Prostate gland (tissue), 2 donors: Measurements from ENCODE around the gene RAD51B. TPM values are rescaled to one million over a fixed set of nuclear protein-coding genes. Genes with fewer than 3 reads are reported as not detected.

Experiments used
- DNase-seq: peaks from one replicate; pipeline ENCODE4 v3.0.0-alpha.2; 2019; ENCODE audit warnings: low spot score
- H3K27ac ChIP-seq, 2 donors: fragments of 200-600 bp; sonication (generic); 2 replicates each; pipeline ENCODE4 v1.5.1; 2017 to 2019
- H3K27me3 ChIP-seq: fragments of 200-600 bp; sonication (generic); replicated peaks from 2 replicates; pipeline ENCODE4 v1.5.1; 2019; ENCODE audit not compliant: insufficient read depth
- H3K36me3 ChIP-seq, 2 donors: fragments of 200-600 bp; sonication (generic); 1 replicate in 1 of 2; 2 replicates in 1 of 2; pipeline versions ENCODE4 v1.5.1 to v1.8.1; 2017 to 2019
- H3K4me1 ChIP-seq: fragments of 200-600 bp; sonication (generic); replicated peaks from 2 replicates; pipeline ENCODE4 v1.5.1; 2019
- H3K4me3 ChIP-seq, 2 donors: fragments of 200-600 bp; sonication (generic); 2 replicates each; pipeline ENCODE4 v1.5.1; 2017 to 2019
- H3K9me3 ChIP-seq: fragments of 200-600 bp; sonication (generic); 2 replicates; pipeline ENCODE4 v1.5.1; 2017
- CTCF ChIP-seq, 4 experiments: fragments of 200-600 bp in 2 of 4; fragments of 450-650 bp in 2 of 4; sonication (generic) in 2 of 4; IDR thresholded peaks; 1 replicate in 3 of 4; 2 replicates in 1 of 4; pipeline ENCODE4 v1.5.1; 2016 to 2019; ENCODE audit warnings: antibody characterized with exemption in 4 of 4, mild to moderate bottlenecking in 2 of 4, moderate library complexity in 2 of 4
- POLR2A ChIP-seq: fragments of 450-650 bp; IDR thresholded peaks from one replicate; pipeline ENCODE4 v1.6.1; 2016; ENCODE audit warnings: antibody characterized with exemption, mild to moderate bottlenecking
- POLR2AphosphoS5 ChIP-seq: sonication (generic); formaldehyde crosslinking; IDR thresholded peaks from one replicate; pipeline ENCODE4 v1.6.1; 2017; ENCODE audit warnings: antibody characterized with exemption
- WGBS: methylation state at CpG from one replicate; pipeline ENCODE4 v1.1.5; 2018; 5-methylcytosine and 5-hydroxymethylcytosine counted together
- intact Hi-C: fragments of 100-400 bp; cut with DNase I; formaldehyde crosslinking; loops from one replicate; pipeline ENCODE4 v1.14.2; 2022
- total RNA-seq, 2 donors: library from RNA; depleted of rRNA; stranded (reverse); fragments of >200 nt; gene quantifications; one replicate each; pipeline ENCODE4 v1.1.0, GENCODE V29; 2016

RAD51B gene
- total RNA-seq, 2 donors from 2014 or later = 14.9 to 35.8 TPM

- Histone ChIP-seq H3K27ac (no peak overlapping the region), H3K9me3 (no peaks in the 10 kb centered on the region), H3K36me3 (no peaks in the 10 kb centered on the region), H3K4me3 (no peak overlapping the region), H3K27me3 (no peaks in the 10 kb centered on the region), H3K4me1 (no peaks in the 10 kb centered on the region)
- WGBS = 90% methylated on average over 4 of the region's 4 CpGs
- intact Hi-C loops = no loop called here
- TF ChIP-seq CTCF (IDR thresholded peaks at IDR 0.05) (no peak), POLR2A (no peak), POLR2AphosphoS5 (no peak)
- DNase-seq = no peak
These were observed 151.3 kb downstream of the RAD51B start for GRCh38 chr14:67970923-67971322.

DNA sequence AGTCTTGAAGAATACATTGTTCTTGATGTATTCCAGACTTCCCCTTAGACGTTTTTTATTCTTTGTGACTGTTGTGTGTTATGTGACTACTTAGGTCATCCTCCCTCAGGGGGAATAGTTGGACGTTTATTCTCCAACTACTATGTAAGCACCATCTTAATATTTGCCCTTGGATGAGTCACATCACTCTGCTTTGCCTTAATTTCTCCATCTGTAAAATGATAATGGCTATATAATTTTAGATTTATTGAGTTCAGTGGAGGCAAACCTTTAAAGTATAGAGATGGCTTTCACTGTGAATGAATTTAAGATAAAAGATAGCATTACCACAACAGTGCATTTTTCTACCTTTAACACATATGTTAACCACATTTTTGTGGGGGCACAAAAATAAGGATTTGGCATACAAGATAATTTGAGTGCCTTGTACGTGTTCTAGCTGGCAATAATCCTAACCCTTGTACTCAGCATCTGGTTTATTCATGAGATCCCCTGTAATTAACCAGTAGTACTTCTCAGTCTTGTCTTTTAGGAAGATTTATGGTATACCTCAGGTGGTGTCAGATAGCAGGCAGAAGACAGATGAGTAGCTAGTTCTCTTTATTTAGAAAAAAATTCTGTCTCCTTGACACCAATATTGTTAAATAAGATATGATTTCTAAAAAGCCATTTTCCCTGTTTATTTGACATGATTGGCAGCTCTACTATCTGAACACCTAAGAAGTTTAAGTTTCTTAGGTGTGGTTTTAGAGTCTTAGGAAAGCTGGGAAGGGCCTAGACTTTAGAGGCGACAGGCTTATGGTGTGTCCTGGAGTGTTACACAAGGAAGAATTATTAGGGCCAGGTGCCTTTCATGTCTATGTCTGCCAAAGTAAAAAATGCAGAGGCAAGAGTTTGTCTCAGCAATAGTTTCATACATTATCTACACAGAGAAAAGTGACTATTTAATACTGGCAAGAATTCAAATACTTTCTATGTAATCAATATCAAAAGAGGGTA lies 152.3 kb downstream of the RAD51B start:
- no peak overlapping the region for H3K27ac ChIP-seq
- no peaks in the 10 kb centered on the region for H3K4me1 ChIP-seq
- TF ChIP-seq CTCF (IDR thresholded peaks at IDR 0.05) = no peak
- no peak for TF ChIP-seq POLR2A
- TF ChIP-seq POLR2AphosphoS5 = no peak
- H3K4me3 ChIP-seq = no peak overlapping the region
- no peaks in the 10 kb centered on the region for H3K27me3 ChIP-seq
- no peak for DNase-seq
- 36% methylated on average over 4 of the region's 4 CpGs for WGBS
- H3K36me3 ChIP-seq = no peaks in the 10 kb centered on the region
- intact Hi-C loops = no loop called here
- no peaks in the 10 kb centered on the region for H3K9me3 ChIP-seq

GRCh38 chr14:67973436-67973835 lies 153.9 kb downstream of the RAD51B start:
- no peak overlapping the region for H3K27ac ChIP-seq
- intact Hi-C loops = no loop called here
- TF ChIP-seq POLR2AphosphoS5 (no peak), POLR2A (no peak), CTCF (IDR thresholded peaks at IDR 0.05) (no peak)

GRCh38 chr14:67975470-67975869 lies 155.9 kb downstream of the RAD51B start:
- H3K36me3 ChIP-seq = no peaks in the 10 kb centered on the region
- H3K4me1 ChIP-seq = no peaks in the 10 kb centered on the region
- no peak overlapping the region for H3K4me3 ChIP-seq
- TF ChIP-seq POLR2A = no peak
- no peak for TF ChIP-seq POLR2AphosphoS5
- no peak for TF ChIP-seq CTCF (IDR thresholded peaks at IDR 0.05)
- 51% methylated on average over 6 of the region's 6 CpGs for WGBS
- H3K27me3 ChIP-seq = no peaks in the 10 kb centered on the region
- no peak for DNase-seq
- intact Hi-C loops = no loop called here
- H3K9me3 ChIP-seq = no peaks in the 10 kb centered on the region
- H3K27ac ChIP-seq = no peak overlapping the region

More at GRCh38 chr14:67973436-67973835, 153.9 kb downstream of the RAD51B start:
- no peaks in the 10 kb centered on the region for H3K4me1 ChIP-seq
- DNase-seq = no peak
- no peaks in the 10 kb centered on the region for H3K36me3 ChIP-seq
- H3K4me3 ChIP-seq = no peak overlapping the region
- no peaks in the 10 kb centered on the region for H3K27me3 ChIP-seq
- no peaks in the 10 kb centered on the region for H3K9me3 ChIP-seq
